Embryonic facial prominence (tissue), 1 donor: Measurements from ENCODE around the gene GFRA1.

ENCODE experiments used
- DNase-seq: peaks from one replicate; pipeline ENCODE4 v3.0.0-alpha.2; 2016; ENCODE audit errors: extremely low spot score

The GFRA1 gene

GRCh38 chr10:116130006-116130405 lies 143.0 kb downstream of the GFRA1 start:
- DNase-seq = no peak

- no peak for DNase-seq
These were observed 145.9 kb downstream of the GFRA1 start for GRCh38 chr10:116126954-116127695.

DNA sequence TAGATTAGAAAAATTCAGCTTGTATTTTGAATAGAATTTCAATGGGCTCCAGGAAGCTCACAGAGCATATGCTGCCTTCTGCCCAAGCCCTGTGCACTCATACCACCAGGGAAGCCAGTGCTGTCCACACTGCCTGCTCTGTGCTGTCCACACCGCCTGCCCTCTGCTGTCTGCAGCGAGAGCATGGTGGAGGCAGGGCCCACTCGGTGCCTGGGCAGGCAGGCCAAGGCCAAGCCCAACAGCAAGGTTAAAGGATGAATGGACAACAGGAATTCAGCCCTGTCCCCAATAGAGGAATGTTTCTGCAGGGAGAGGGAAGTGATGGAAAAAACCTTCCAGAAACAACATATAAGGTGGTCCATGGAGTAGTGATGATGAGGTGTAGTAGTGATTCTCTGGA lies 146.8 kb downstream of the GFRA1 start:
- no peak for DNase-seq

DNA sequence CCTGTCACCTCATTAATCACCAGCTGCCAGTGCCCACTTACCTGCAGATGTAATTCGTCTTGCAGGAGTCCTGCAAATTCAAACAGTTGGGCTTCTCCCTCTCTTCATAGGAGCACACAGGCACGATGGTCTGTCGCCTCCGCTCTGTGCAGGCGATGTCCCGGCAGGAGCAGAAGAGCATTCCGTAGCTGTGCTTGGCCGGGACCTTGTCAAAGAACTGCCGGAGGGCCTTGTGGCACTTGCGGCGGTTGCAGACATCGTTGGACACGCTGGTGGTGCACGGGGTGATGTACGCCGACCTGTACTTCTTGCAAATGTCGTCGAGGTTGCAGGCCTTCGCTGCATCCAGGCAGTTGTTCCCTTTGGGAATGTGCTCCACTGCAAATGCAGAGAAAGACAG lies 147.8 kb downstream of the GFRA1 start:
- no peak for DNase-seq

GRCh38 chr10:116124777-116125176 lies 148.2 kb downstream of the GFRA1 start:
- DNase-seq = no peak

DNA sequence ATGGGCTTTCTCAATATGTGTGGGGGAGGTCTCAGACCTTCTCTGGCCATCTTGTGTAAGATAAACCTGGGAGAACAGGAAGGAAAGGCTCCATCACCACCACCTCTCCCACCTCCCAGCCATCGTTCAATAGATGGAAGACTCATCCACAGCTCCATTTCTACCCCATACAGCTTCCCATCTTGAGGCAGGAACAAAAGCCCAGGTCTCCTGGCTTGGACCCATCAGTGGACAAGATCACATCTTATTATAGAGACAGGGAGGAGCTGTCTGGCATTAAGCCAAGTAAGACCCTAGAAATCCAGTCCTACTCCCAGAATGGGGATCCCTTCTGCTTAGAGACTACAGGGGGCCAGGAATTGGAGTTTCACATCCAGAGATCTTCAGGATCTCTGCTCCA lies 150.3 kb downstream of the GFRA1 start:
- DNase-seq = no peak

DNA sequence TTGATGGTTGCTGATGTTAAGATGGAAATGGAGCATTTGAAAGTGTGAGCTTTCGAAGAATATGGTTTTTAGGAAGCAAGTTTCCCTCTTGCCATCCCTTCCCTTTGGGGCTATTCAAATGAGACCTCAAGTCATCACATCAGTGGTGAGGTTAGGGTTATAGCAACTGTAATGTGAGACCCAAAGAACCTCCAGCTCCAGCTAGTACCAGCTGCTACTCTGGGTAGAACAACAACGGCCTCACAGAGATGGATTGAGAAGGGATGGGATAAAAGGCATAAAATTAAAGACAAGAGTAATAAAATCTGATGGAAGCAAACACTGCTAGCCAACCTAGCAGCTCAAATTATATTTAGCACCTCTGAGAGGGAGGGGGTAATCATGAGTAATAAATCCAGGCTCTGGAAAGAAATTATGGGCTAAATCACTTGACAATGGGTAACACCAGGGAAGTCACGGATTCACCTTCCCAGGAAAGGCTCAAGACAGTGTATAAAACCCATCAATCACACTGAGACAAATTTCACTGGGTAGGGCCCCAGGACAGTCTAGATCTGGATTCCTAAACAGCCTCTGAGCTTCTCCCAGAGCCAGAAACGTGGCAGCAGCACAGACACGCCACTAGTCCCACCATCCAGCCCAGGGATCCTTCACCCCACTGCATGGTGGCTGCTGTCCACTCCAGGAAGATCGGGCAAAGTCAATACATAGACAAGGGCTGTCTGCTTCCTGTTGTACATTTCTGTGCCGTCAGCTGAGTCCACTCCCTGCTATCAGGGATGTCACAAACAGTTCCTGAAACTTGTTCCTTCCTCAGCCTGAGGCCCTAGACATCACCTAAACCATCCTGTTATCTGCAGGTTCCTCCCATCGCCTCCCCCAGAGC lies 151.1 kb downstream of the GFRA1 start:
- no peak for DNase-seq

DNA sequence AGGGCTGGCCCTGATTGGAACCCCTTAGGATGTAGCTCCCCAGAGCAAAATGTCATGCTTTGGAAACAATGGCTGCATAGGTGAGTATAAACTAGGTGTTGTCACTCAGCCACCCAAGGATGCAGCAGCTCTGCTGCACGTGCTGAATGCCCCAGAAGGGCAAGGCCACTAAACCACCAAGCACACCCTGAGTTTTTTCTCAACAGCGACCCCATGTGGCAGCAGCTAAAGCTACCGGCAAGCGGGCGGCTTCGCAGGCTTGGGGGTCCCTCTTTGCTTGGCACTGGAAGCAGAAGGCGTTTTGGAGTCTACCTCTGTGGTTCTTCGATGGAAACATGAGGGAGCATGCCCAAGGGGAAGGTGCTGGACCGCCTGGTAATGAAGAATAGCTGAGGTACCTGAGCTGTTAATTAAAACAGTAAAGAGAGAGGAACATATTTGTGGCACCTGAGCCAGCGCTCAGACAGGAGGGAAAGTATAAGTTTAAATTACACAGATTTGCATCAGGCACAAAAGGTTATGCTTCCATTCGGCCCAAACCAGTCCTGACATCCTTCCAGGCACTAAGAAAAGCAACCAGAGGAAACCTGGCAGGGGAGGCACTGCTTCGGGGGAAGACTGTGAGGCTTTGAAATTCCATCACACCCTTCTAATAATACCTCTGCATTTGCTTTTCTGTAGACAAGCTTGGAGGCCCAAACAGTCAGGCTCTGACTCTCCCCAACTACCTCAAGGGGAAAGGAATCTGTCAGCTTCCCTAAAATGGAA lies 152.1 kb downstream of the GFRA1 start:
- DNase-seq = no peak

- no peak for DNase-seq
These were observed 154.2 kb downstream of the GFRA1 start for GRCh38 chr10:116118847-116119246.

DNA sequence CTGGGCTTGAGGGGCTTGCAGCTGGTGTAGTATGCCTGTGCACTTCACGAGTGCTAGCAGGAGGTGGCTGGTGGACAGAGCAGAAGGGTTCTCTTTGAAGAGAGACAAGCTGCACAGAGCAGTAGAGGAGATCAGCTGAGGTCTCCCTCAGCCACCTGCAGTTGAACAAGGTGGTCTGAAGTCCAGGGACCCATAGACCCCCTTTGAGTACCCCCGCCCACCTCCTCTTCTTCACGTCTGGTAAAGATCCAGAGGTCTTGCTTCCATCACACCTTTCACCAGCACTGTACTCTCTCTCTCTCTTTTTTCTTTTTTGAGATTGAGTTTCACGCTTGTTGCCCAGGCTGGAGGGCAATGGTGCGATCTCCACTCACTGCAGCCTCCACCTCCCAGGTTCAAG lies 157.2 kb downstream of the GFRA1 start:
- no peak for DNase-seq

GRCh38 chr10:116115036-116115641 lies 157.9 kb downstream of the GFRA1 start:
- DNase-seq = no peak

DNA sequence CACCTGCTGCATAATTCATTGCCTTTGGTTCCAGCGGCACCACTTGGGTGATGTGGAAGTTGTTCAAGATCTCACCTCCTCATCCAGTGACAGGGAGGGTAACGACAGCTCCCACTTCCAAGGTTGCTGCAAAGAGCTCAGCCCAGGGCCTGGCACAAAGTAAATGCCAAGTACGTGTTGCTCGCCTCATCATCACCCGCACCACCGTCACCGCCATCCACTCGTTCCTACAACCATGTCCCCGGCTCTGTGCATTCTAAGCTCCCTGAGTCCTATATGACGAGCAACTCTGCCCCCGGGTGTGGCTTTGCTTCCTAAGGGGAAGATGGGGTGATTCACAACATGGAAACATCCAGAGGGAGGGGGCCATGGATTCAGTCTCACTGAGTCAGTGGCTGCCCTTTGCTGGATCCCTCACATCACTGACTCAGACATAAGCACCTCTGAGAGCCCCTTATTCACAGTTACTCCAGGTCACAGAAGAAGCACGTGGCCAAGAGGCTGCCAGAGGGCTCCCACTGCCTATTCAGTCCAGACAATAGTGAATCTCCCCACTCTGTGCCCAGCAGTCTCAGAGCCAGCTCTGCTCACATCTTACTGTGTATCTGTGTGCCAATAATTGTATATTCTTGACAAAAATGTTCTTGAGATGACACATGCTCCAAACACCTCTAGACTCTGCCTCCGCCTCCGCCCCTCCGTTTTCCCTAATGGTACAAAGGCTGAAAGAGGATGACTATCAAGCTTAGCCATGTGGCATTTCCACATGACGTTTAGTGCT lies 159.1 kb downstream of the GFRA1 start:
- DNase-seq = no peak

- DNase-seq = no peak
These were observed 160.5 kb downstream of the GFRA1 start for GRCh38 chr10:116112232-116113231.

DNA sequence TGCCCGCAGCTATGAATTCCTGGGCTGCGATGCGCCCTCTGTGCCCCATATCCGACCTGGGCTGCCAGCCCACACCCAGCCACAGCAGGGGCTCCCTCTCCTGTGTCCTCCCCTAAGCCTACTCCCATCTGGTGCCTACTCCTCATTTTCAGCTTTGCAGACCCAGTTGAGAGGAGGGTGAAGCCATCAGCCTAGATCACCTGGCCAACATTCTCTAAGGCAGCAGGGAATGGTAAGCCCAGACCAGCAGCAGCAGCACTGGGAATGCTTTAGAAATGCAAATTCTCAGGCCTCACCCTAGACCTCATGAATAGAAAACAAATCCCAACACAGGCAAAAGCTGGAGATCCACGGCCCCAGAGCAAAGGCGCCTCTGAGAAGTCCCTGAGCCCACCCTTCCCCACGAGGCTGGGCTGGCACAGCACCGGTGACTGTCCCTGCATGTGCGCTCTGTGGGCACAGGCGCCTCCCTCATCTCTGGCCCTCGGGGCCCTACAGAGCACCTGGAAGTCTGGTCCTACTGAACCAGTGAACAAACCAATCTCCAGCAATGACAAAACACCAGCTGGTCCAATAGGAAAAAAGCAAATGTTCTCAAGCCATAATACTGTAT lies 161.4 kb downstream of the GFRA1 start:
- no peak for DNase-seq

GRCh38 chr10:116110736-116111135 lies 162.3 kb downstream of the GFRA1 start:
- DNase-seq = no peak

GRCh38 chr10:116109881-116110280 lies 163.1 kb downstream of the GFRA1 start:
- no peak for DNase-seq

DNA sequence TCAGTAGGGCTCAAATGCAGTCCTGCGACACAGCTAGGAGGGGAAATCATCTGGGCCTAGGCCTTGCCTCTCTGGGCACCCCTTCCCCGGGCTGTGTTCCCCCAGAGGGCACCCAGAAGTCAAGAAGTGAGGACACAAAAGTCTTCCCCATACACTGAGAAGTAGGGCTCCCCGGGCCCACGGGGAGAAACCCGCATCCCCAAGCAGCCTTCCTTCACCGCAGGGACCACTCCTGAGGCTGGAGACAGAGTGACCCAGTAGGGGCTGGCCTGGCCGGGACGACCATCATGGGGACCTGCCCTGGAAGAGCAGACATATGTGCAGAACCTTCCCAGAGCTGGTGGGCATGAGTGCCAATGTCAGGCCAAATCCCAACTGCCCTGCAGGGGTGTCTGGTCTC lies 163.5 kb downstream of the GFRA1 start:
- no peak for DNase-seq

DNA sequence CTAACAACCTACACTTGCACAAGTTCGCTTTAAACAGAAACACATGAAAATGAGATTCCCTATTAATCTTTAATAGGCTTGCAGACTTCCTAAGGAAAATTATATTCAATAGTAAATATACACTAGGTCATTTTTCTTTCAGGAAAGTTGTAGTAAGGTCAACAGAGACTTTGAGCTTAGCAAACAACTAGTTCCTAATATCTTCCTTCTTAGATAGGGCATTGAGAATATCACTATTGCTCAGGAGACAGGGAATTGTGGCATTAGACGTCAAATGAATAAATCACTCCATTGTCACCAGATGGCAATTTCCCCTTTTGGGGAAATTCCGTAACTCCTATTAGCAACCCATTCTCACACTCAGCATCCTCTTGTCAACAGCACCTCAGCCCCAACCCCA lies 164.9 kb downstream of the GFRA1 start:
- no peak for DNase-seq

DNA sequence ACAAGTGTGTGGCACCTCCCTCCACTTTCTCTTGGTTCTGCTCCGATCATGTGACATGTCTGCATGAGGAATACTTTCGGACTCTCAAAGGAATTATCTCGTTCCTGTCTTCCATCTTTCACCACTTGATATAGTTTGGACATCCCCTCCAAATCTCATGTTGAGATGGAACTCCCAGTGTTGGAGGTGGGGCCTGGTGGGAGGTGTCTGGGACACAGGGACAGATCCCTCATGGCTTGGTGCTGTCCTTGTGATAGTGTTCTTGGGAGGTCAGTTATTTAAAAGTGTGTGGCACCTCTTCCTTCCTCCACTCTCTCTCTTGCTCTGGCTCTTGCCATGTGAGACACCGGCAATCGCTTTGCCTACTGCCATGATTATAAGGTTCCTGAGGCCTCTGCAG lies 166.4 kb downstream of the GFRA1 start:
- DNase-seq = no peak
